Activated CD4-positive, alpha-beta T cell treated with anti-CD3 and anti-CD28 coated beads for 24 hours (primary cell): ENCODE results near the gene SUFU.
A peak's percentile ranks its signal among the peaks of the same experiment; 100 is the strongest.

Experiments used
- DNase-seq, 2 donors: peaks; one replicate each; pipeline ENCODE4 v3.0.0-alpha.2; 2020; ENCODE audit warnings: low read depth in 2 of 2

SUFU gene

GRCh38 chr10:102634686-102635085 is 130.9 kb downstream of the SUFU start:
- no peak for DNase-seq

GRCh38 chr10:102635377-102635776 is 131.6 kb downstream of the SUFU start:
- DNase-seq: no peak

DNA sequence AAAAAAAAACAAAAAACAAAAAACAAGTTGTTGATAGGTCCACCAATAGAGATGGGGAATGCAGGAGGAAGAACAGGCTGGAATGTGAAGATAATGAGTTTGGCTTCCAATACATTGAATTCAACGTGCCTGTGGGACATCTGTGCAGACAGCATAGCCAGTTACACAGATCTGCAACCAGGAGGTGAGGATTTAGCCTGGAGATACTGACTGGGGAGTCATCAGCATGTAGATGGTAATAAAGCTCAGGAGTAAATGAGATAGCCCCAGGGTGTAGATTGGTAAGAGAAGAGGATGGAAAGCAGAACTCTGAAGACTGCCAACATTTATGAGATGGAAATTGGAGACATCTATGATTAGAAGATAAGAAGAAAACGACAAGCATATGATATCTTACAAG is 135.8 kb downstream of the SUFU start:
- no peak for DNase-seq

DNA sequence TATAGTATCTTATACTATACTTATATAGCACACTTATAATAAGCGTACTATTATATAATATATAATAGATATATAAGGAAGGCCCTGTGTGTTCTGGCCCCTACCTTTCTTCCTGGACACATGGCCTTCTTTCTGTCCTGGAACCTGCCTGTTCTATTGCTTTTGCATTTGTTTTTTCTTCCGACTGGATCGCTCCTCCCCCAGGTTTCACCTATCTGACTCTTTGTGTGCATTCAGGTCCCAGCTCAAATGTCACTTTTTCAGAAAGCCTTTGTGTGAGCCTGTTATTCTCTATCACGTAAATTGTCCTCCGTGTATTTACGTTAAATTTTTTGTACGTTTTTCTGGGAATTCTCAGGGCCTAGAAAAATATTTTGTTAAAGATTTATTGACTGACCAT is 137.6 kb downstream of the SUFU start:
- DNase-seq: no peak

DNA sequence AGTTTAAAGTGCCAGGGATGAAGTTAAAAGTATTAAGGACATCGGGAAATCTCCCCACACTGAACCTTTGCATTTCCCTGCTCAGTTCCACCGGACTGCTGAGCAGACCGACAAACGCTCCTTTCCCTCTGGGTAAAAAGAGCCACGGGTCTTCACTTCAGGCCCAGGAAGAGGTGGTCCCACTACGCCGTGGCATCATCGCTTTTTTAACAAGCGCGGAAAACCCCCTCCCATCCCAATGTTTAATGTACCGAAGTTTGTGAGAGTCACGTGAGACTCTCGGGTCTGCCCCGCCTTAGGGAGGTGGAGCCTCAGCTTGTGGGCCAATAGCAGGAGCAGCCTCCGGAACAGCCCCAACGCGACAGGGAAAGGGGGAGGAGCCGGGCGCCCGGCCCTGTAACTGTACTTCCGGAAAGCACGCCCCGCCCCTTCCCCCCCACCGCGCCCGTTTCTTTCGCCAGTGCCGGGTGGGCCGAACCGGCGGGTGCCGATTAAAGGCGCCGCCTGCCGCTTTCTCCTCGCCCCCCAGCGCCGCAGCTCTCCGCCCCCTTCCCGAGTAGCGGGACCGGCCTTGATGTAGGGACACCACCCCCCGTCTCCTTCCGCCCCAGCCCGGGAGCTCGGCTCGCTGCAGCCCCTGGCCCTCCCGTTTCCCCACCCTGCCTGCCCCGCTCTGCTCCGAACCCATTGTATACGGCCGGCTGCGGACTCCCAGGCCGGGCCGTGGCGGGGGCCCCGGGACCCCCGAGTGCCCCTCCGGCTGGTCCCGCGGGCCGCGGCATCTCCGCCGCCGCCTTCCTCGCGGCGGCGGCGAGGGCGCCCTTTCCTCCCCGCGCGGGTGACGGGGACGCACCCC is 138.3 kb downstream of the SUFU start:
- peak; percentile 97 to 98 for DNase-seq

DNA sequence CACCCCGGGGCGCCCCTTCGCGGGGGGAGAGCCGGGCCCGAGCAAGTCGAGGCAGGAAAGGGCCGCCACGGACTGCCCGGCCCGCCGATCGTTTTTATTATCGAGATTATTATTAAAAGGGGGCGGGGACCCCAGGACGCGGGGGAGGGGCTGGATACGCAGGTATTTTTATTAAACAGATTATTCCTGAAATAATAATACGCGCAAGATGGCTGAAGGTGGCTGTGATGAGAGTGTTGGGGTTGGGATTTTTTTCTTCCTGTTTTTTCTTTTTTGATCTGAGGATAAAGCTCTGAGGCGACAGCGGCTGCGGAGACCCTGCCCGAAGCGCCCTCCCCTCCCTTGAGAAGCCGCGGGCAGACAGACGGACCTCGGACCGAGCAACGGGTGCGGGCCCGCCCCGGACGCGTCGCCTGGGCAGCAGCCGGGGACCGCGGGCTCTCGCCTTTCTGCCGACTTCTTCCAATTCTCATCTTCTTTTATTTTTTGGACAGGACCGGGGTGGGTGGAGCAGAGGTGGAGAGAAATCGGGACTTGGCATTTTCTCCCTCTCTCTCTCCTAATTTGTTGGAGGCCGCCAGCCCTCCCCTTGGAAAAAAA is 139.1 kb downstream of the SUFU start:
- no peak for DNase-seq

- DNase-seq: no peak
These were observed 139.7 kb downstream of the SUFU start for GRCh38 chr10:102643336-102644065.

GRCh38 chr10:102644066-102644645 is 140.4 kb downstream of the SUFU start, which contains the start of gene TRIM8:
TRIM8 (plus strand) TSS chr10:102644479; CDS start chr10:102644618, 139 bp downstream.
- peak in 1 of 2 donors; percentile 40 for DNase-seq

DNA sequence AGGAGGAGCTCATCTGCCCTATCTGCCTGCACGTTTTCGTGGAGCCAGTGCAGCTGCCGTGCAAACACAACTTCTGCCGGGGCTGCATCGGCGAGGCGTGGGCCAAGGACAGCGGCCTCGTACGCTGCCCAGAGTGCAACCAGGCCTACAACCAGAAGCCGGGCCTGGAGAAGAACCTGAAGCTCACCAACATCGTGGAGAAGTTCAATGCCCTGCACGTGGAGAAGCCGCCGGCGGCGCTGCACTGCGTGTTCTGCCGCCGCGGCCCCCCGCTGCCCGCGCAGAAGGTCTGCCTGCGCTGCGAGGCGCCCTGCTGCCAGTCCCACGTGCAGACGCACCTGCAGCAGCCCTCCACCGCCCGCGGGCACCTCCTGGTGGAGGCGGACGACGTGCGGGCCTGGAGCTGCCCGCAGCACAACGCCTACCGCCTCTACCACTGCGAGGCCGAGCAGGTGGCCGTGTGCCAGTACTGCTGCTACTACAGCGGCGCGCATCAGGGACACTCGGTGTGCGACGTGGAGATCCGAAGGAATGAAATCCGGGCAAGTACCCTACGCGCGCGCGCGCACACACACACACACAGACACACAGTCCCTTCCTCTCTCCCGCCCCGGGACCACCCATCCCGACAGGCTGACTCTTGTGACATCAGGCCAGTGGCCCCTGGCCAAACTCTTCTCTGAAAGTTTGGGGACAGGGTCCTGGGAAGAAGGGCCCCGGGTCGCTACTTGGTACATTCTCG is 141.0 kb downstream of the SUFU start:
- DNase-seq: peak in 1 of 2 donors; percentile 63

GRCh38 chr10:102645388-102645740 is 141.6 kb downstream of the SUFU start:
- DNase-seq: no peak

GRCh38 chr10:102645741-102646609 is 142.2 kb downstream of the SUFU start:
- peak; percentile 57 to 61 for DNase-seq

DNA sequence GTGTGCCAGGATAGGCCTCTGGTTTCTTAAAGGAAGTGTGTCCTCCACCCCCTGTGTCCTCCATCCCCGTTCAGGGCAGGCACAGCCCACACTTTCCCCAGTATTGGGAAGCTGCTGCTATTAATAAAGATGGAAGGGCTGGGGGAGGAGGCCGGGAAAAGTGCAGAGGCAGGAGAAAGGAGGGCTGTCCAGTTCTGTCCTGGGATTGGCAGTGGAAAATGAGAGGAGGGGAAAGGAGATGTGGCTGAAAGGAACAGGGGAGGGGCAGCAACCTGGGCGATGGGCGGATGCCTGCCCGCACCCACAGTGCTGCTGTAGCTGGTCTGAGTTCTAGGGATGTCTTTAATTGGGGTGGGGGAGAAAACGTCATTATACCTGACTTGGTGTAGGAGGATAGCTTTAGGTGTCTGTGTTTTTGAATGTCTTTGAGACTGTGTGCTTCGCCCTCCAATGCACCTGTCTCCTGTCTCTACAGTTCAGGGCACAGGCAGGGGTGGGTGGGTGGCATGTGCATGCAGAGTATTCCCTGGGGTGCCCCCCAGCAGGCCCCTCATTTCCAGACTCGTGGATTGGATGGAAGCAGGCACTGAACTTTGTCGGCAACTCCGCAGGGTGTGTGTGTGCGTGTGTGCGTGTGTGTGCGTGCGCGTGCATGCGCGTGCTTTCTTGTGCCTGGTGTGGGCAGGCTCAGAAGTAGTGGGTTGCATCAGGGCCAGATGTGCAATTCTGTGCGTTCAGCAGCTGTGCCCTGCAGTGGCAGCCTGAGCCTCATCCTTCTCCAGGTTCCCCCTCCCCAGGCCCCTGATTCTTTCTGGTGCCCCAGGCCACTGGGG is 143.1 kb downstream of the SUFU start:
- no peak for DNase-seq

GRCh38 chr10:102647443-102648268 is 143.9 kb downstream of the SUFU start:
- no peak for DNase-seq

DNA sequence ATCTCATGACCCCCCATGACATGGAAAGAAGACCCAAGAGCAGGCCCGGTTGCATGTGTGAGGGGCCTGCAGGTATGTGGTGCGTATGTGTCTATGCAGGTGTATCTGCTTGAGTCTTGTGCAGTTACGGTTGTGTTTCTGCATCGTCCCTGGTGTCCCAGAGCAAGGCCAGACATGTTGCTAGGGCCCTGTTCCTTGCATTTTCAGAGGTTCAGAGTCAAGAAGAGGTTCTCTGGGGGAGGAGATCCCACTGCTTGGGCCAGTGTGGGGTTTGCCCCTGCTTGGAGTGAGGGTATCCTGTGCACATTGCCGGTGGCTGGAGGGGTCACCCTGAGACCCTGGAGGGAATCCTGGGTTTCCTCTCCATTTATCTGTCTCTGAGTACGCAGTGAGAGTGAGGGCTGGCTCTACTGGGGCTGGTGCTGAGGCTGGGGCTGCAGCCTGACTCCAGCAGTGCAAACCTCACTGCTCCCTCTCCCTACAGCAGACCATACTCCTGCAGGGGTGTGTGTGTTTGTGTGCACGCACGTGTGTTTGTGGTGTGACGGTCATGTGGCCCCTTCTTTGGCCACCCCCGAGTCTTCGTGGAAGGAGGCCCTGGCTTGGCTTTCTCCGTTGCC is 144.6 kb downstream of the SUFU start:
- no peak for DNase-seq

DNA sequence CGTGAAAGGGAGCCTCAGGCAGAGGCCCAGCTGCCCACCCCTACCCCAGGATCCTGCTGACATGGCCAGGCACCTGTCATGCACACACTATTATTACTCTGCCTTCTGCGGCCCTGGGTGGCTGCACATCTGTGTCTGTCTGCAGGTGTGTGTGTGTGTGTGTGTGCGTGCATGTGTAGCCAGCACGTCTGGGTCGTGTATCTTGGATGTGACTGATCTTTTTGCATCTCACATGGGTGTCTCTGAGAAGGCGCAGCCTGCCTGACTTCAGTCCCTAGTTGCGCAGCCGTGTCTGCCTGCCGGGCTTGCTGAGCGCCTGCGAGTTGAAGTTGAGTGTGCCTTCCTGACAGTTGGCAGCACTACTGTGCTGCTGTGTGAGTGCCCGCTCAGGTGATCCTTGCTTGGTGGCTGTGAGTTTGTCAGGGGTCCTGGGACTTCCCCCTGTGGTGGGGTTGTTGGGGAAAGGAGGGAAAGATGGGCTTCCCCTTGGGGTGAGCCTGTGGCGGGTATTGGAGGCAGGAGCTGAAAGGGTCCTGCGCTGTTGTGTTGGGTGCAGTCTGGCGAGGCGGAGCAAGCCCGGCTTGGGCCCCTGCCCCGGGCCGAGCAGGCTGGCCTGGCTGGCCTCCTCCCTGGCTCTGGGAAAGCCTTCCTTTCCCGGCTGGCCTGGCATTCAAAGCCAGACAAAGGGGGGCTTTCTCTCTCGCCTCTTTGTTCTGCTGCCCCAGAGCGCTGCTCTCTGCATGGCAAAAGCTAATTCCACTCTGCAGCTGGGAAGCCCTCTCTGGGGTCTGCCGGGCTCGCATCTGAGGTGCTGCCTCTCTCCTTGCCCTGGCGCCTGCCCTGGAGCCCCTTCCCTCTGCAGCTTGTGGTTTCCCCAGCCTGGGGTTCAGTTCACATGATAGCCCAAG is 145.4 kb downstream of the SUFU start:
- DNase-seq: no peak

DNA sequence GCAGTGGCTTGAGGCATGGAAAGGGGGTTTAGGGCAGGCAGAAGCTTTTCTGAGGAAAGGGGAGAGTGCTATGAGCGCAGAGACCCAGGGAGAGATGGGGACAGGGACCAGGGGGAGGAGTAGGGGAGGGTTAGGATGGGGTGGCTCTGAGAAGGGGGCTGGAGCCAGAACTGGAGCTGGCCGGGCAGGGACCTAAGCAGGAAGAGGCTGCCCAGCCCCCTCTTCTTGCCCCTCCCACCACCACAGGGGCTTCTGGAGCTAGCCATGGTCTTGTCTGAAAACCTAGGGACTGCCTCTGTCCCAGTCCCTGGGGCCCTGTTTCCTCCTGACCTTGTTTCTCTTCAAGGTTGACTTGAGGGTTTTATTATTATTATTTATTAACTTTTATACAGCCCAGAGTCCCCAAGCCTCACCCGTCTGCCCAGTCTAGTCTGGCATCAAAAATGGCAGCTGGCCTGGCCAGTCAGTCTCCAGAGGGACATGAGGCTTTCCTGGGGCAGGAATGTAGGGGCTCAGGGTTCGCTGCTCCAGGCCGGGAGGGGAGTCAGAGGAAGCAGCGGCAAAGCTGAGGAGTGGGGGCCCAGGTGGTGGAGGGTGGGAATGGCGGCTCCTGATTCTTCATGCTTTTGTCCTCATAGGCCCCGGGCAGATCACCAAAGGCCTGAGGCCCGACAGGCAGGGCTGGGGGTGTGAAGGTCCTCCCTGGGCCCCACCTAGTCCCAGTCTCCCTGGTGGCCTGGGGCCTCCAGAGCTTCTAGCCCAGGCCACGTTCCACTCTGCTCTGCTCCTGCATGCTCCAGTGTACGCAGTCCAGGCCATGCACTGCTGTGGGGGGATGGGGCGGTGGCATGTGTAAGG is 146.3 kb downstream of the SUFU start:
- no peak for DNase-seq
